SK-N-SH treated with all-trans-retinoic acid at 6 μM for 48 hours (cell line): ENCODE data around the gene PANX1.

ENCODE experiments used
- ATAC-seq: fragments of 200-7000 bp; cut with Tn5 transposase; 3 replicates; pipeline ENCODE4 v1.9.1; 2020; ENCODE audit warnings: mild to moderate bottlenecking, moderate library complexity
- ARNTL ChIP-seq: fragments of 450-650 bp; formaldehyde crosslinking; IDR thresholded peaks from 2 replicates; pipeline ENCODE4 v1.5.0; 2020; ENCODE audit warnings: low read depth, mild to moderate bottlenecking, moderate library complexity, borderline replicate concordance
- BACH2 ChIP-seq: fragments of 250-450 bp; sonication (Bioruptor Pico); IDR thresholded peaks from 2 replicates; pipeline ENCODE4 v1.9.0; 2021; ENCODE audit warnings: mild to moderate bottlenecking, borderline replicate concordance
- CSDC2 ChIP-seq: fragments of 250-450 bp; sonication (Bioruptor Pico); IDR thresholded peaks from 2 replicates; pipeline ENCODE4 v1.5.0; 2020; ENCODE audit warnings: mild to moderate bottlenecking, moderate library complexity
- ESRRG ChIP-seq: fragments of 250-450 bp; sonication (Bioruptor Pico); IDR thresholded peaks from 2 replicates; pipeline ENCODE4 v1.6.1; 2021; ENCODE audit warnings: mild to moderate bottlenecking
- GLIS3 ChIP-seq: fragments of 250-450 bp; sonication (Bioruptor Pico); IDR thresholded peaks from 2 replicates; pipeline ENCODE4 v1.5.0; 2020; ENCODE audit warnings: mild to moderate bottlenecking, moderate library complexity
- ISL1 ChIP-seq: fragments of 250-450 bp; sonication (Bioruptor Pico); IDR thresholded peaks from 2 replicates; pipeline ENCODE4 v2.1.2; 2022; ENCODE audit warnings: mild to moderate bottlenecking, moderate library complexity
- OSR1 ChIP-seq: fragments of 250-450 bp; sonication (Bioruptor Pico); IDR thresholded peaks from 2 replicates; pipeline ENCODE4 v1.8.0; 2022; ENCODE audit warnings: moderate library complexity, mild to moderate bottlenecking, inconsistent platforms
- PPARA ChIP-seq: fragments of 250-450 bp; sonication (Bioruptor Pico); IDR thresholded peaks from 2 replicates; pipeline ENCODE4 v1.5.0; 2020; ENCODE audit warnings: mild to moderate bottlenecking, borderline replicate concordance
- RARB ChIP-seq: fragments of 250-450 bp; sonication (Bioruptor Pico); IDR thresholded peaks from 2 replicates; pipeline ENCODE4 v1.8.0; 2021; ENCODE audit warnings: mild to moderate bottlenecking, moderate library complexity
- SNAI2 ChIP-seq: fragments of 250-450 bp; sonication (Bioruptor Pico); IDR thresholded peaks from 2 replicates; pipeline ENCODE4 v1.5.0; 2020; ENCODE audit warnings: mild to moderate bottlenecking, moderate library complexity
- TOX ChIP-seq: fragments of 250-450 bp; sonication (Bioruptor Pico); IDR thresholded peaks from 2 replicates; pipeline ENCODE4 v1.8.0; 2021; ENCODE audit warnings: mild to moderate bottlenecking, moderate library complexity, borderline replicate concordance
- ZC3H10 ChIP-seq: fragments of 250-450 bp; sonication (Bioruptor Pico); IDR thresholded peaks from 2 replicates; pipeline ENCODE4 v1.5.1; 2021; ENCODE audit warnings: mild to moderate bottlenecking, moderate library complexity
- ZFP3 ChIP-seq: fragments of 250-450 bp; sonication (Bioruptor Pico); IDR thresholded peaks from 2 replicates; pipeline ENCODE4 v1.5.0; 2020; ENCODE audit warnings: mild to moderate bottlenecking, moderate library complexity
- ZFP30 ChIP-seq: fragments of 450-650 bp; formaldehyde crosslinking; IDR thresholded peaks from 2 replicates; pipeline ENCODE4 v1.5.0; 2022; ENCODE audit warnings: mild to moderate bottlenecking, moderate library complexity
- ZNF565 ChIP-seq: fragments of 450-650 bp; formaldehyde crosslinking; conservative IDR thresholded peaks from 2 replicates; pipeline ENCODE4 v1.5.0; 2020; ENCODE audit warnings: low read depth, mild to moderate bottlenecking, moderate library complexity
- ZNF70 ChIP-seq: fragments of 450-650 bp; formaldehyde crosslinking; IDR thresholded peaks from 2 replicates; pipeline ENCODE4 v1.5.0; 2020; ENCODE audit warnings: mild to moderate bottlenecking, moderate library complexity
- ZNF8 ChIP-seq: fragments of 450-650 bp; formaldehyde crosslinking; IDR thresholded peaks from 2 replicates; pipeline ENCODE4 v1.5.0; 2020; ENCODE audit warnings: mild to moderate bottlenecking, moderate library complexity
- TF ChIP-seq, protein P1 (sequence below): fragments of 250-450 bp; sonication (Bioruptor Pico); IDR thresholded peaks from 2 replicates; pipeline ENCODE4 v1.5.1; 2021; ENCODE audit warnings: mild to moderate bottlenecking, moderate library complexity
- TF ChIP-seq, protein P2 (sequence below): fragments of 250-450 bp; sonication (Bioruptor Pico); IDR thresholded peaks from 2 replicates; pipeline ENCODE4 v1.5.0; 2020; ENCODE audit warnings: mild to moderate bottlenecking, moderate library complexity
- TF ChIP-seq, protein P3 (sequence below): fragments of 250-450 bp; sonication (Bioruptor Pico); IDR thresholded peaks from 2 replicates; pipeline ENCODE4 v1.5.1; 2020; ENCODE audit warnings: low read depth, mild to moderate bottlenecking, moderate library complexity

Gene PANX1

DNA sequence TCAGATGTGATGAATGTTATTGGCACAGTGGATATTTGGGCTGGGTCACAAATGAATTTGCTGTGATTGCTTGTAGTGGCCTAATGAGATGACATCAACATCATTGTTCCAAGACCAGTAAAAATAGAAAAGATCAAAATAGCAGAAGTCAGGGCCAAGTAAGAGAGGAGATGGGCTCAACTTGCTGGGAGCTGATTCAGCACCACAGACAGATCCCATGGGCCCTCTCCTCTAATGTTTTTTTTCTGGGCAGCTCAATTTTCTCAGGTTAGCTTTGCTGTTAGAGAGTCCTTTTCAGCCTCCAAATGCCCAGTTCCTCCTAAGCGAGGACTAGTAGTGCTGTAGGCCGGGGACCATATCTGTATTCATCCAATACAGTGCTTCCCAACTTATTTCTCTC, 89.7 kb downstream of the PANX1 start:
- no peak for ATAC-seq
- TF ChIP-seq ISL1 (CRISPR knock-in tag), result no peak
- TF ChIP-seq, protein P1, sequence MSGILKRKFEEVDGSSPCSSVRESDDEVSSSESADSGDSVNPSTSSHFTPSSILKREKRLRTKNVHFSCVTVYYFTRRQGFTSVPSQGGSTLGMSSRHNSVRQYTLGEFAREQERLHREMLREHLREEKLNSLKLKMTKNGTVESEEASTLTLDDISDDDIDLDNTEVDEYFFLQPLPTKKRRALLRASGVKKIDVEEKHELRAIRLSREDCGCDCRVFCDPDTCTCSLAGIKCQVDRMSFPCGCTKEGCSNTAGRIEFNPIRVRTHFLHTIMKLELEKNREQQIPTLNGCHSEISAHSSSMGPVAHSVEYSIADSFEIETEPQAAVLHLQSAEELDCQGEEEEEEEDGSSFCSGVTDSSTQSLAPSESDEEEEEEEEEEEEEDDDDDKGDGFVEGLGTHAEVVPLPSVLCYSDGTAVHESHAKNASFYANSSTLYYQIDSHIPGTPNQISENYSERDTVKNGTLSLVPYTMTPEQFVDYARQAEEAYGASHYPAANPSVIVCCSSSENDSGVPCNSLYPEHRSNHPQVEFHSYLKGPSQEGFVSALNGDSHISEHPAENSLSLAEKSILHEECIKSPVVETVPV, result no peak
- TF ChIP-seq, protein P2, sequence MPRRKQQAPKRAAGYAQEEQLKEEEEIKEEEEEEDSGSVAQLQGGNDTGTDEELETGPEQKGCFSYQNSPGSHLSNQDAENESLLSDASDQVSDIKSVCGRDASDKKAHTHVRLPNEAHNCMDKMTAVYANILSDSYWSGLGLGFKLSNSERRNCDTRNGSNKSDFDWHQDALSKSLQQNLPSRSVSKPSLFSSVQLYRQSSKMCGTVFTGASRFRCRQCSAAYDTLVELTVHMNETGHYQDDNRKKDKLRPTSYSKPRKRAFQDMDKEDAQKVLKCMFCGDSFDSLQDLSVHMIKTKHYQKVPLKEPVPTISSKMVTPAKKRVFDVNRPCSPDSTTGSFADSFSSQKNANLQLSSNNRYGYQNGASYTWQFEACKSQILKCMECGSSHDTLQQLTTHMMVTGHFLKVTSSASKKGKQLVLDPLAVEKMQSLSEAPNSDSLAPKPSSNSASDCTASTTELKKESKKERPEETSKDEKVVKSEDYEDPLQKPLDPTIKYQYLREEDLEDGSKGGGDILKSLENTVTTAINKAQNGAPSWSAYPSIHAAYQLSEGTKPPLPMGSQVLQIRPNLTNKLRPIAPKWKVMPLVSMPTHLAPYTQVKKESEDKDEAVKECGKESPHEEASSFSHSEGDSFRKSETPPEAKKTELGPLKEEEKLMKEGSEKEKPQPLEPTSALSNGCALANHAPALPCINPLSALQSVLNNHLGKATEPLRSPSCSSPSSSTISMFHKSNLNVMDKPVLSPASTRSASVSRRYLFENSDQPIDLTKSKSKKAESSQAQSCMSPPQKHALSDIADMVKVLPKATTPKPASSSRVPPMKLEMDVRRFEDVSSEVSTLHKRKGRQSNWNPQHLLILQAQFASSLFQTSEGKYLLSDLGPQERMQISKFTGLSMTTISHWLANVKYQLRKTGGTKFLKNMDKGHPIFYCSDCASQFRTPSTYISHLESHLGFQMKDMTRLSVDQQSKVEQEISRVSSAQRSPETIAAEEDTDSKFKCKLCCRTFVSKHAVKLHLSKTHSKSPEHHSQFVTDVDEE (CRISPR knock-in tag), result no peak

DNA sequence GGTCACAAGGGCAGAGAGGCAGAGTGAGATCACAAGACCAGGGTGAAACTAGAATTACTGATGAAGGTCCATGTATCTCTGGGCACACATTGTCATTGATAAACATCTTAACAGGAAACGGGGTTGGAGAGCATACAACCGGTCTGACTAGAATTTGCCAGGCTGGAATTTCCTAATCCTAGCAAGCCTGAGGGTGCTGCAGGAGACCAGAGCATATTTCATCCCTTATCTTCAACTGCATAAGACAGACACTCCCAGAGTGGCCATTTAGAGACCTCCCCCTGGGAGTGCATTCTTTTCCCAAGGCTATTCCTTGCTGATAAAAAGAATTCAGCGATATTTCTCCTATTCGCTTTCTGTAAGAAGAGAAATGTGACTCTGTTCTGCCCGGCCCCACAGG, 91.1 kb downstream of the PANX1 start:
- TF ChIP-seq TOX, result no peak
- no peak for TF ChIP-seq ZFP30 (CRISPR knock-in tag)
- no peak for TF ChIP-seq ESRRG (CRISPR knock-in tag)
- TF ChIP-seq PPARA, result no peak
- TF ChIP-seq ZFP3 (CRISPR knock-in tag), result no peak
- TF ChIP-seq ZNF565 (CRISPR knock-in tag), result no peak
- no peak for TF ChIP-seq ZNF8
- TF ChIP-seq ZNF70 (CRISPR knock-in tag), result no peak
- TF ChIP-seq, protein P3, sequence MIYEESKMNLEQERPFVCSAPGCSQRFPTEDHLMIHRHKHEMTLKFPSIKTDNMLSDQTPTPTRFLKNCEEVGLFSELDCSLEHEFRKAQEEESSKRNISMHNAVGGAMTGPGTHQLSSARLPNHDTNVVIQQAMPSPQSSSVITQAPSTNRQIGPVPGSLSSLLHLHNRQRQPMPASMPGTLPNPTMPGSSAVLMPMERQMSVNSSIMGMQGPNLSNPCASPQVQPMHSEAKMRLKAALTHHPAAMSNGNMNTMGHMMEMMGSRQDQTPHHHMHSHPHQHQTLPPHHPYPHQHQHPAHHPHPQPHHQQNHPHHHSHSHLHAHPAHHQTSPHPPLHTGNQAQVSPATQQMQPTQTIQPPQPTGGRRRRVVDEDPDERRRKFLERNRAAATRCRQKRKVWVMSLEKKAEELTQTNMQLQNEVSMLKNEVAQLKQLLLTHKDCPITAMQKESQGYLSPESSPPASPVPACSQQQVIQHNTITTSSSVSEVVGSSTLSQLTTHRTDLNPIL (CRISPR knock-in tag), result no peak
- no peak for TF ChIP-seq ARNTL (CRISPR knock-in tag)
- ATAC-seq, result no peak

DNA sequence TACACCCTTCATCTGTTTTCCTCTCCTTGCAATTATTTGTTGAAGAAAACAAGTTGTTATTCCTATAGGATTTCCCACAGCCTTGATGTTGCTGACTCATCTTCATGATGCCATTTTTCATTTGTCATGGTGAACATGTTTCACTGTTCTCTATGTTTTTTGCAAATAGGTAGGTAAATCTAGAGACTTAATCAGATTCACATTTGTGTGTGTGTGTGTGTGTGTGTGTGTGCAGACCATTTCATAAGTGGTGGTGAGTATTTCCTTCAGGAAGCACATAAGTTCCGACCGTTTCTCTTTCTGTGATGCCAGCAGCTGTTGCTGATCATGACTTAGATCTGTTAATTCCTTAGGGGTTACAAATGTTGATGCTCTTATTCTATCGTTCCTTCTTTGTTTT, 95.4 kb downstream of the PANX1 start:
- ATAC-seq, result no peak
- TF ChIP-seq TOX (no peak), ISL1 (CRISPR knock-in tag) (no peak), GLIS3 (no peak), PPARA (no peak), ZNF8 (no peak), BACH2 (CRISPR knock-in tag) (no peak), ZFP3 (CRISPR knock-in tag) (no peak), SNAI2 (no peak), ARNTL (CRISPR knock-in tag) (no peak), ZNF70 (CRISPR knock-in tag) (no peak), ZFP30 (CRISPR knock-in tag) (no peak), OSR1 (CRISPR knock-in tag) (no peak), CSDC2 (no peak), ZC3H10 (CRISPR knock-in tag) (no peak), RARB (CRISPR knock-in tag) (no peak), ESRRG (CRISPR knock-in tag) (no peak)
- TF ChIP-seq, protein P3 (CRISPR knock-in tag), result no peak
- TF ChIP-seq, protein P1, result no peak
- TF ChIP-seq, protein P2 (CRISPR knock-in tag), result no peak
